ENCODE measurements around the gene FKBP10. TPM values are rescaled to one million over a fixed set of nuclear protein-coding genes. Genes with fewer than 3 reads are reported as not detected.

Gene FKBP10, protein sequence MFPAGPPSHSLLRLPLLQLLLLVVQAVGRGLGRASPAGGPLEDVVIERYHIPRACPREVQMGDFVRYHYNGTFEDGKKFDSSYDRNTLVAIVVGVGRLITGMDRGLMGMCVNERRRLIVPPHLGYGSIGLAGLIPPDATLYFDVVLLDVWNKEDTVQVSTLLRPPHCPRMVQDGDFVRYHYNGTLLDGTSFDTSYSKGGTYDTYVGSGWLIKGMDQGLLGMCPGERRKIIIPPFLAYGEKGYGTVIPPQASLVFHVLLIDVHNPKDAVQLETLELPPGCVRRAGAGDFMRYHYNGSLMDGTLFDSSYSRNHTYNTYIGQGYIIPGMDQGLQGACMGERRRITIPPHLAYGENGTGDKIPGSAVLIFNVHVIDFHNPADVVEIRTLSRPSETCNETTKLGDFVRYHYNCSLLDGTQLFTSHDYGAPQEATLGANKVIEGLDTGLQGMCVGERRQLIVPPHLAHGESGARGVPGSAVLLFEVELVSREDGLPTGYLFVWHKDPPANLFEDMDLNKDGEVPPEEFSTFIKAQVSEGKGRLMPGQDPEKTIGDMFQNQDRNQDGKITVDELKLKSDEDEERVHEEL
- total RNA-seq = 141 TPM
- polyA plus RNA-seq (ENCODE audit: insufficient read depth in 1 of 8, insufficient read length in 8 of 8, low replicate concordance in 1 of 8) = 100 to 1,000 TPM; 113 to 226 (median 154) TPM
- long read RNA-seq, donor 1, transcript FKBP10-201 (10 exons, 2,662 nt) = major isoform, 9 of 10 reads
- long read RNA-seq, donor 1, partial matches to known transcripts = 0 of 10 reads
- long read RNA-seq, donor 1, other reads (novel, unspliced or antisense) = 0 of 10 reads
- long read RNA-seq, donor 2, partial matches to known transcripts = 0 of 3 reads
- long read RNA-seq, donor 2, other reads (novel, unspliced or antisense) = 0 of 3 reads
- long read RNA-seq, donor 3, transcript FKBP10-201 (10 exons, 2,662 nt) = major isoform, 13 of 23 reads
- long read RNA-seq, donor 3, partial matches to known transcripts = 9 of 23 reads
- long read RNA-seq, donor 3, other reads (novel, unspliced or antisense) = 0 of 23 reads
- long read RNA-seq, donor 4, transcript FKBP10-201 (10 exons, 2,662 nt) = major isoform, 20 of 46 reads
- long read RNA-seq, donor 4, partial matches to known transcripts = 23 of 46 reads
- long read RNA-seq, donor 4, other reads (novel, unspliced or antisense) = 0 of 46 reads
- long read RNA-seq, donor 5, transcript FKBP10-207 (4 exons, 837 nt) = minor isoform, 5 of 328 reads
- long read RNA-seq, donor 5, transcript FKBP10-201 (10 exons, 2,662 nt) = major isoform, 64 of 328 reads
- long read RNA-seq, donor 5, transcript FKBP10-204 (3 exons, 1,129 nt) = minor isoform, 6 of 328 reads
- long read RNA-seq, donor 5, partial matches to known transcripts = 252 of 328 reads
- long read RNA-seq, donor 5, other reads (novel, unspliced or antisense) = 0 of 328 reads
- long read RNA-seq, donor 6, transcript FKBP10-201 (10 exons, 2,662 nt) = major isoform, 23 of 64 reads
- long read RNA-seq, donor 6, partial matches to known transcripts = 34 of 64 reads
- long read RNA-seq, donor 6, other reads (novel, unspliced or antisense) = 0 of 64 reads
- long read RNA-seq, donor 7, transcript FKBP10-201 (10 exons, 2,662 nt) = major isoform, 23 of 132 reads
- long read RNA-seq, donor 7, partial matches to known transcripts = 105 of 132 reads
- long read RNA-seq, donor 7, other reads (novel, unspliced or antisense) = 0 of 132 reads
- long read RNA-seq, donor 8, transcript FKBP10-201 (10 exons, 2,662 nt) = major isoform, 7 of 19 reads
- long read RNA-seq, donor 8, partial matches to known transcripts = 6 of 19 reads
- long read RNA-seq, donor 8, other reads (novel, unspliced or antisense) = 0 of 19 reads
- long read RNA-seq, donor 9, transcript FKBP10-201 (10 exons, 2,662 nt) = major isoform, 9 of 88 reads
- long read RNA-seq, donor 9, partial matches to known transcripts = 48 of 88 reads
- long read RNA-seq, donor 9, other reads (novel, unspliced or antisense) = 26 of 88 reads
- long read RNA-seq, donor 10, transcript FKBP10-201 (10 exons, 2,662 nt) = major isoform, 19 of 81 reads
- long read RNA-seq, donor 10, partial matches to known transcripts = 38 of 81 reads
- long read RNA-seq, donor 10, other reads (novel, unspliced or antisense) = 18 of 81 reads
- long read RNA-seq, donor 11, transcript FKBP10-201 (10 exons, 2,662 nt) = major isoform, 25 of 110 reads
- long read RNA-seq, donor 11, partial matches to known transcripts = 79 of 110 reads
- long read RNA-seq, donor 11, other reads (novel, unspliced or antisense) = 0 of 110 reads

DNA sequence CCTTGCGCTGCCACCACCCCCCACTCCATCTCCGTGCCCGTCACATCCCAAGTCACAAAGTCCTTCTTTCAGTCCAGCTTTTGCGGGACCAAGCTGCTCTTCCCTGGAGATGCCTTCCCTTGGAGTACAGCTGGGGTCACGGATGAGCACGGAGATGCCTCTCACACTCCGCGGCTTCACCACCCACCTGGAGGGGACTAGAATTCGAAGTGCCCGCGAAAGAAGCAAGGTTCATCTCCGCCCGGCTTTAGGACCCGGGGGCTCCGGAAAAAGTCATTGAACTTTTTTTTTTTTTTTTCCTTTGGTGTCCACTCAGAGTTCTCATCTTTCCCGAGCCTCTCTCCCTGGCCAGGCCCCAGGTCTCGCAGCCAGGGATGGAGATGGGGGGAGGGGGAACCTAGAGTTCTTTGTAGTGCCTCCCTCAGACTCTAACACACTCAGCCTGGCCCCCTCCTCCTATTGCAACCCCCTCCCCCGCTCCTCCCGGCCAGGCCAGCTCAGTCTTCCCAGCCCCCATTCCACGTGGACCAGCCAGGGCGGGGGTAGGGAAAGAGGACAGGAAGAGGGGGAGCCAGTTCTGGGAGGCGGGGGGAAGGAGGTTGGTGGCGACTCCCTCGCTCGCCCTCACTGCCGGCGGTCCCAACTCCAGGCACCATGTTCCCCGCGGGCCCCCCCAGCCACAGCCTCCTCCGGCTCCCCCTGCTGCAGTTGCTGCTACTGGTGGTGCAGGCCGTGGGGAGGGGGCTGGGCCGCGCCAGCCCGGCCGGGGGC is at the start of gene FKBP10:
Gene FKBP10 (plus strand): TSS at position 624 of the 771 bp plus-strand sequence. CDS start 31 bp downstream, at position 655.
- no peaks in the 10 kb centered on the region for H3K9me3 ChIP-seq (replicated peaks; ENCODE audit: control insufficient read depth, low read depth, low read length)
- peak; percentile 97 for DNase-seq
- peaks cover 33% of the 10 kb centered on the region for H3K4me1 ChIP-seq (ENCODE audit: control insufficient read depth, insufficient read depth, low read length)
- peaks cover 2% of the 10 kb centered on the region for H3K27me3 ChIP-seq (ENCODE audit: control insufficient read depth, insufficient read depth, low read length)
- 0% methylated on average over 16 of the region's 35 CpGs for WGBS (ENCODE audit: insufficient coverage)
- H3K4me3 ChIP-seq (ENCODE audit: low read length) = peak within 1 kb of the TSS; percentile 83
- peaks cover 25% of the 10 kb centered on the region for H3K36me3 ChIP-seq (ENCODE audit: control insufficient read depth, insufficient read depth, low read length)
- H3K27ac ChIP-seq (ENCODE audit: low read length) = peak within 1 kb of the TSS; percentile 90

DNA sequence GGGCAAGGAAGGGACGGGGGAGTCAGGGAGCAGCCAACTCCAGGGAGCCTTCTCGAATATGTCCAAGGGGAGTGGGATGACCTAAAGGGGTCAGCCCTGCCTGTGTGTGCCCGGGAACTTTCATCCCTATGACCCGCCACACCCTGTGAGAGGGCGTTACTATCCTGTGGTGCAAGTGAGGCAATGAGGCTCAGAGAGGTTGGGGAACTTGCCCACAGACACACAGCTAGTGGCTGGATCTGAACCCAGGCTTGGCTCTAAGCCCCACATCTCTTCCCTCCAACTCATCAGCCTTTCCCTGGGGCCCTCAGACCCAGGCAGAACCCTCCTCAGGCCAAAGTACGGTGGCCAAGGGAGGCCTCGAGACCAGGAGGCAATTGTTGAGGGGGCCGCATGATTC is 49.5 kb upstream of the FKBP10 start:
- H3K4me3 ChIP-seq (ENCODE audit: low read length) = no peak overlapping the region
- H3K27ac ChIP-seq (ENCODE audit: low read length) = no peak overlapping the region
- H3K36me3 ChIP-seq (ENCODE audit: control insufficient read depth, insufficient read depth, low read length) = peaks cover 63% of the 10 kb centered on the region
- no peaks in the 10 kb centered on the region for H3K27me3 ChIP-seq (ENCODE audit: control insufficient read depth, insufficient read depth, low read length)
- WGBS (ENCODE audit: insufficient coverage) = 91% methylated on average over 6 of the region's 8 CpGs
- DNase-seq = no peak
- no peaks in the 10 kb centered on the region for H3K9me3 ChIP-seq (replicated peaks; ENCODE audit: control insufficient read depth, low read depth, low read length)
- no peaks in the 10 kb centered on the region for H3K4me1 ChIP-seq (ENCODE audit: control insufficient read depth, insufficient read depth, low read length)

DNA sequence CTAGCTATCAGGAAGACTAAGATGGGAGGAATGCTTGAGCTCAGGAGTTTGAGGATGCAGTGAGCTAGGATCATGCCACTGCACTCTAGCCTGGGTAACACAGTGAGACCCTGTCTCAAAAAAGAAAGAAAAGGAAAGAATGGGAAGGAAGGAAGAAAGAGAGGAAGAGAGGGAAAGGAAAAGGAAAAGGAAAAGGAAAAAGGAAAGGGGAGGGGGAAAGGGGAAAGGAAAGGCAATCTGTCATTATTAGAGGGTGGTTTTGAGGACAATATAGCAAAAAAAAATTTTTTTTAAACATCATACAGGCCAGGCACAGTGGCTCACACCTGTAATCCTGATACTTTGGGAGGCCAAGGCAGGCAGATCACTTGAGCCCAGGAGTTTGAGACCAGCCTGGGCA is 46.7 kb upstream of the FKBP10 start:
- Histone ChIP-seq H3K36me3 (ENCODE audit: control insufficient read depth, insufficient read depth, low read length) (peaks cover 67% of the 10 kb centered on the region), H3K27ac (ENCODE audit: low read length) (no peak overlapping the region), H3K4me1 (ENCODE audit: control insufficient read depth, insufficient read depth, low read length) (no peaks in the 10 kb centered on the region), H3K27me3 (ENCODE audit: control insufficient read depth, insufficient read depth, low read length) (no peaks in the 10 kb centered on the region), H3K9me3 (replicated peaks; ENCODE audit: control insufficient read depth, low read depth, low read length) (no peaks in the 10 kb centered on the region), H3K4me3 (ENCODE audit: low read length) (no peak overlapping the region)
- no peak for DNase-seq

DNA sequence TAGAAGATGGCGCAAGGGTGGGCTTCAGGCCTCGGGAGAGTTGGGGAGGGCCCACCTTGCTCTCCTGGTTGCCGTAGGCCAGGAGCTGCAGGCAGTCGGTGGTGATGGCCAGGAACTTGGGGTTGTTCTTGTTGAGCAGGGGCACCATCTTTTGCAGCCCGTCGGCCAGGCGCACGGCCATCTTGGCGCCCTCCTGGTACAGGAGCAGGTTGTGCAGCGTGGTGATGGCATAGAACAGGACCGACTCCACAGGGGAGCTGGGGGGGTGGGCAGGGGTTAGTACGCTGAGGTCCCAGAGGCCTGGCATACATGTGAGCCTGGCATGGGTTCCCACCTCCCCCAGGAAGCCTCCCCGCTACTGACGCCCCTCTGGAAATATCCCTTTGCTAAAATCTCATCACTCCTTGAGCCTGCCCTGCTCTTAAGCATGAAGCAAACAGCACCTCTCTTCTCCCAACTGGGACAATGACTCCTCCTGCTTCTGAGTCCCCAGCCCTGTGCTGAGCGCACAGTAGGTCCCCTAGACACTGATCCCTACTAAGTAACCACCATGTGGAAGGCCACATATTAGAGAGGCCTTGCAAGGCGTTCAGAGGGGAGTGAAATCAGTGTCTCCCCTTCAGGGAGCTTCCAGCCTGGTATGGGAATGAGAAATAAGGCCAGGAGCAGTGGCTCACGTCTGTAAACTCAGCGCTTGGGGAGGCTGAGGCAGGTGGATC is 45.3 kb upstream of the FKBP10 start:
- no peaks in the 10 kb centered on the region for H3K27me3 ChIP-seq (ENCODE audit: control insufficient read depth, insufficient read depth, low read length)
- no peak overlapping the region for H3K4me3 ChIP-seq (ENCODE audit: low read length)
- peaks cover 2% of the 10 kb centered on the region for H3K4me1 ChIP-seq (ENCODE audit: control insufficient read depth, insufficient read depth, low read length)
- H3K9me3 ChIP-seq (replicated peaks; ENCODE audit: control insufficient read depth, low read depth, low read length) = no peaks in the 10 kb centered on the region
- H3K36me3 ChIP-seq (ENCODE audit: control insufficient read depth, insufficient read depth, low read length) = peaks cover 79% of the 10 kb centered on the region
- WGBS (ENCODE audit: insufficient coverage) = 94% methylated on average over 9 of the region's 18 CpGs
- no peak for DNase-seq
- no peak overlapping the region for H3K27ac ChIP-seq (ENCODE audit: low read length)

DNA sequence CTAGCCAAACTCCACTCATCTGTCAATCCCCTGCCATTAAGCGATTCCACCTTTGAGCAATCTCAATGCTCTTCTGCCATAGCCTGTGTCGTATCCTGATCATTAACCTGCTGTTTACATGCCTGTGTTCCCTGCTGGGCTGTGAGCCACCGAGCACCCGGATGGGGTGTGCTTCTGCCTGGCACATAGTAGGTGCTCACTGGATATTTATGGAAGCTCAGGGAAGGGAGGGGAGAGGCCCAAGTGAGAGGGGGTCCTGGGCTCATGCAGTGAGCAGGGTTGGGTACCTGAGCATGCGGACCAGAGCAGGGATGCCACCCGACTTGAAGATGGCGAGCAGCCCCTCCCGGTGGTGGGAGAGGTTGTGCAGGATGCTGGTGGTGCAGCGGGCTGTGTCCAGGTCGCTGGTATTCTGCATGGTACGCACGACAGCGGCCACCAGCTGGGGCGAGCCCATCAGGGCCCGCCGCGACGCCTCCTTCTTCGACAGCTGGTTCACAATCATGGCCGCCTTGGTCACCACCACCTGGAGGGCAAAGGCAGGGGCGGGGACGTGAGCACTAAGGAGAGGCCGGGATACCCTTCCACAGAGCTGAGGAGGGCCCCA is 44.0 kb upstream of the FKBP10 start:
- no peak overlapping the region for H3K4me3 ChIP-seq (ENCODE audit: low read length)
- DNase-seq = no peak
- H3K36me3 ChIP-seq (ENCODE audit: control insufficient read depth, insufficient read depth, low read length) = peaks cover 70% of the 10 kb centered on the region
- peaks cover 14% of the 10 kb centered on the region for H3K4me1 ChIP-seq (ENCODE audit: control insufficient read depth, insufficient read depth, low read length)
- no peaks in the 10 kb centered on the region for H3K27me3 ChIP-seq (ENCODE audit: control insufficient read depth, insufficient read depth, low read length)
- no peaks in the 10 kb centered on the region for H3K9me3 ChIP-seq (replicated peaks; ENCODE audit: control insufficient read depth, low read depth, low read length)
- H3K27ac ChIP-seq (ENCODE audit: low read length) = no peak overlapping the region
- 91% methylated on average over 22 of the region's 23 CpGs for WGBS (ENCODE audit: insufficient coverage)

DNA sequence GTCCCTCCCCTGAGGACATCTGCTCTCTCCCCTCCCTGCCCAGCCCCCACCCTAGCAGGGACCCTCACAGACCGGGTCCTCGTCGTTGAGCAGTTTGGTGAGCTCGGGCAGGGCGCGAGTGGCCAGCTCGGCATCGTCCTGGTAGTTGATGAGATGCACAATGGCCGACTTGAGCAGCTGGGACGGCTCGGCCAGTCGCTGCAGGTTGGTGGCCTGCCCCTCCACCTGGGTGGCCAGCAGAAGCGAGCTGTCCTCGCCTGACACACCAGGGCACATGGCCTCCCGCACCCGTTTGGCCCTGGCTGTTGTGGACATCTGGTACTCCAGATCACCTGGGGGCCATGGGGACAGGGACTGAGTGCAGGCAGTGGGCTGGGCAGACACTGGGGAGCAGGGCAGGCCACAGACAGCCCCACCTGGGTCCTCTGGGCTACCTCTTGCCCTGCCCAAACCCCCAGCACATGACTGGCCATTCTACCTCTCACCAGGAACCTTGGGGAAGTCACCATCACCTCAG is 43.4 kb upstream of the FKBP10 start:
- no peaks in the 10 kb centered on the region for H3K9me3 ChIP-seq (replicated peaks; ENCODE audit: control insufficient read depth, low read depth, low read length)
- H3K4me1 ChIP-seq (ENCODE audit: control insufficient read depth, insufficient read depth, low read length) = peaks cover 20% of the 10 kb centered on the region
- no peak overlapping the region for H3K4me3 ChIP-seq (ENCODE audit: low read length)
- no peak for DNase-seq
- 75% methylated on average over 16 of the region's 16 CpGs for WGBS (ENCODE audit: insufficient coverage)
- H3K27me3 ChIP-seq (ENCODE audit: control insufficient read depth, insufficient read depth, low read length) = no peaks in the 10 kb centered on the region
- no peak overlapping the region for H3K27ac ChIP-seq (ENCODE audit: low read length)
- H3K36me3 ChIP-seq (ENCODE audit: control insufficient read depth, insufficient read depth, low read length) = peaks cover 66% of the 10 kb centered on the region

DNA sequence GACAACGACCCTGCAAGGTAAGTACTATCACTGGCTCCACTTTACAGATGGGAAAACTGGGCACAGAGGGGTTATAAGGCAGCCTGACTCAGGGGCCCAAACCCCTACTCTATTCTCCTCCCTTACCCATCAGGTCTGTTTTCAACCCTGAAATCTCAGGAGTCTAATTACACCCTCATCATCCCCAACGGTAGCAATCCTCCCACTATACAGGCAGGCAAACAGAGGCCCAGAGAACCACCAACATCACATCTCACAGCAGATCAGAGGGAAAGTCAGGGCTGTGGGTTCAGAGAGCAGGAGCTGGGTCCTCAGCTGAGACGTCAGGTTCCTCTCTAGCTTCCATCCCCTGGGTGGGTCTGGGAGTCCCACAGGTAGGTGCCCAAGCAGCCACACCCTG is 42.8 kb upstream of the FKBP10 start:
- H3K36me3 ChIP-seq (ENCODE audit: control insufficient read depth, insufficient read depth, low read length) = peaks cover 60% of the 10 kb centered on the region
- H3K27ac ChIP-seq (ENCODE audit: low read length) = no peak overlapping the region
- H3K4me1 ChIP-seq (ENCODE audit: control insufficient read depth, insufficient read depth, low read length) = peaks cover 21% of the 10 kb centered on the region
- H3K27me3 ChIP-seq (ENCODE audit: control insufficient read depth, insufficient read depth, low read length) = no peaks in the 10 kb centered on the region
- 72% methylated on average over 2 of the region's 3 CpGs for WGBS (ENCODE audit: insufficient coverage)
- no peaks in the 10 kb centered on the region for H3K9me3 ChIP-seq (replicated peaks; ENCODE audit: control insufficient read depth, low read depth, low read length)
- H3K4me3 ChIP-seq (ENCODE audit: low read length) = no peak overlapping the region
- DNase-seq = no peak
